ENCODE measurements around the gene SLC12A4. TPM values are rescaled to one million over a fixed set of nuclear protein-coding genes. Genes with fewer than 3 reads are reported as not detected.
A peak's percentile ranks its signal among the peaks of the same experiment; 100 is the strongest.

SLC12A4 gene
- total and polyA plus RNA-seq, 2 of the 13 experiments (the other 11 are each of a cell fraction or from before 2014, with no cell fraction given), result 65.1 to 84.3 TPM

GRCh38 chr16:67992661-67993206 is 24.3 kb upstream of the SLC12A4 start (continued):
- no peak for TF ChIP-seq AFF4 (CRISPR knock-in tag; IDR thresholded peaks at IDR 0.05)
- TF ChIP-seq KLF16 (CRISPR knock-in tag; IDR thresholded peaks at IDR 0.05), result no peak
- TF ChIP-seq SNAI1 (CRISPR knock-in tag; IDR thresholded peaks at IDR 0.05; ENCODE audit: borderline replicate concordance), result 0 out of 2 replicates have a peak, but pooled peaks have one; percentile 11
- TF ChIP-seq REXO4 (CRISPR knock-in tag; IDR thresholded peaks at IDR 0.05; ENCODE audit: borderline replicate concordance), result peak; percentile 70; the same call in 1 of the 2 replicates
- peak; percentile 9; the same call in 1 of the 2 replicates for TF ChIP-seq HDAC1 (CRISPR knock-in tag; IDR thresholded peaks at IDR 0.05)
- TF ChIP-seq NCOA1 (CRISPR knock-in tag; IDR thresholded peaks at IDR 0.05), result peak; percentile 36; the same call in 1 of the 2 replicates
- peak; percentile 65; the same call in 1 of the 2 replicates for TF ChIP-seq ZNF776 (CRISPR knock-in tag; IDR thresholded peaks at IDR 0.05)
- TF ChIP-seq, protein P1, sequence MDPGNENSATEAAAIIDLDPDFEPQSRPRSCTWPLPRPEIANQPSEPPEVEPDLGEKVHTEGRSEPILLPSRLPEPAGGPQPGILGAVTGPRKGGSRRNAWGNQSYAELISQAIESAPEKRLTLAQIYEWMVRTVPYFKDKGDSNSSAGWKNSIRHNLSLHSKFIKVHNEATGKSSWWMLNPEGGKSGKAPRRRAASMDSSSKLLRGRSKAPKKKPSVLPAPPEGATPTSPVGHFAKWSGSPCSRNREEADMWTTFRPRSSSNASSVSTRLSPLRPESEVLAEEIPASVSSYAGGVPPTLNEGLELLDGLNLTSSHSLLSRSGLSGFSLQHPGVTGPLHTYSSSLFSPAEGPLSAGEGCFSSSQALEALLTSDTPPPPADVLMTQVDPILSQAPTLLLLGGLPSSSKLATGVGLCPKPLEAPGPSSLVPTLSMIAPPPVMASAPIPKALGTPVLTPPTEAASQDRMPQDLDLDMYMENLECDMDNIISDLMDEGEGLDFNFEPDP (CRISPR knock-in tag; conservative IDR thresholded peaks at IDR 0.05), result 0 out of 2 replicates have a peak, but pooled peaks have one; percentile 6
- TF ChIP-seq, protein P2, sequence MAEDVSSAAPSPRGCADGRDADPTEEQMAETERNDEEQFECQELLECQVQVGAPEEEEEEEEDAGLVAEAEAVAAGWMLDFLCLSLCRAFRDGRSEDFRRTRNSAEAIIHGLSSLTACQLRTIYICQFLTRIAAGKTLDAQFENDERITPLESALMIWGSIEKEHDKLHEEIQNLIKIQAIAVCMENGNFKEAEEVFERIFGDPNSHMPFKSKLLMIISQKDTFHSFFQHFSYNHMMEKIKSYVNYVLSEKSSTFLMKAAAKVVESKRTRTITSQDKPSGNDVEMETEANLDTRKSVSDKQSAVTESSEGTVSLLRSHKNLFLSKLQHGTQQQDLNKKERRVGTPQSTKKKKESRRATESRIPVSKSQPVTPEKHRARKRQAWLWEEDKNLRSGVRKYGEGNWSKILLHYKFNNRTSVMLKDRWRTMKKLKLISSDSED (CRISPR knock-in tag; IDR thresholded peaks at IDR 0.05), result peak; percentile 64; the same call in 1 of the 2 replicates
- peak; percentile 85; the same call in 1 of the 2 replicates for TF ChIP-seq REL (CRISPR knock-in tag; conservative IDR thresholded peaks at IDR 0.05)
